HT1080 (cell line): ENCODE results near the gene SRRM5. TPM values are rescaled to one million over a fixed set of nuclear protein-coding genes. Genes with fewer than 3 reads are reported as not detected.
"Not testable (repeated sequence)": the region's sequence is repeated elsewhere in the genome, so short reads cannot be mapped to it uniquely, and the experiment has no call there.

ENCODE experiments used
- DNase-seq: peaks from one replicate; pipeline ENCODE4 v3.0.0-alpha.2; 2015; ENCODE audit warnings: low read depth
- total RNA-seq: library from RNA; depleted of rRNA; stranded (reverse); fragments of >200 nt; shearing (Covaris generic); gene quantifications from 2 replicates; pipeline ENCODE4 v1.2.3, GENCODE V29; 2014

The SRRM5 gene
- total RNA-seq, 1 experiment from 2014 or later = not detected

GRCh38 chr19:43638214-43638994, 26.5 kb downstream of the SRRM5 start:
- DNase-seq = no peak

- no peak for DNase-seq
Measured at GRCh38 chr19:43638995-43639518, 27.2 kb downstream of the SRRM5 start.

GRCh38 chr19:43639519-43640423, 27.9 kb downstream of the SRRM5 start, which contains the start of gene CADM4:
Gene CADM4, minus strand, starts transcription at chr19:43639850. Its CDS starts 60 bp downstream, at chr19:43639790.
- no peak for DNase-seq

- no peak for DNase-seq
Measured at GRCh38 chr19:43640424-43640757, 28.5 kb downstream of the SRRM5 start.

- DNase-seq = no peak
Measured at GRCh38 chr19:43641333-43641732, 29.4 kb downstream of the SRRM5 start.

GRCh38 chr19:43642531-43642930, 30.6 kb downstream of the SRRM5 start:
- DNase-seq = no peak

GRCh38 chr19:43643326-43643725, 31.4 kb downstream of the SRRM5 start:
- DNase-seq = no peak

GRCh38 chr19:43644181-43644580, 32.3 kb downstream of the SRRM5 start:
- DNase-seq = no peak

- DNase-seq = no peak
Measured at GRCh38 chr19:43648633-43649032, 36.7 kb downstream of the SRRM5 start.

- no peak for DNase-seq
Measured at GRCh38 chr19:43649514-43649913, 37.6 kb downstream of the SRRM5 start.

- not testable (repeated sequence) for DNase-seq
Measured at GRCh38 chr19:43650276-43650675, 38.4 kb downstream of the SRRM5 start.

GRCh38 chr19:43651758-43652545, 40.1 kb downstream of the SRRM5 start:
- DNase-seq = peak; percentile 43

GRCh38 chr19:43652546-43652874, 40.6 kb downstream of the SRRM5 start:
- DNase-seq = no peak

- DNase-seq = no peak
Measured at GRCh38 chr19:43656436-43656835, 44.5 kb downstream of the SRRM5 start.

GRCh38 chr19:43658001-43658400, 46.1 kb downstream of the SRRM5 start:
- DNase-seq = no peak

GRCh38 chr19:43658494-43658893, 46.6 kb downstream of the SRRM5 start:
- no peak for DNase-seq

- DNase-seq = no peak
Measured at GRCh38 chr19:43660301-43660970, 48.5 kb downstream of the SRRM5 start.

GRCh38 chr19:43660971-43661360, 49.1 kb downstream of the SRRM5 start:
- DNase-seq = no peak

GRCh38 chr19:43662487-43662886, 50.6 kb downstream of the SRRM5 start:
- peak; percentile 25 for DNase-seq

- no peak for DNase-seq
Measured at GRCh38 chr19:43664018-43664417, 52.1 kb downstream of the SRRM5 start.
